Prostate gland (tissue), 2 donors: Measurements from ENCODE around the gene ZDHHC20. TPM values are rescaled to one million over a fixed set of nuclear protein-coding genes. Genes with fewer than 3 reads are reported as not detected.

Experiments
- DNase-seq: peaks from one replicate; pipeline ENCODE4 v3.0.0-alpha.2; 2019; ENCODE audit warnings: low spot score
- H3K27ac ChIP-seq, 2 donors: fragments of 200-600 bp; sonication (generic); 2 replicates each; pipeline ENCODE4 v1.5.1; 2017 to 2019
- H3K27me3 ChIP-seq: fragments of 200-600 bp; sonication (generic); replicated peaks from 2 replicates; pipeline ENCODE4 v1.5.1; 2019; ENCODE audit not compliant: insufficient read depth
- H3K36me3 ChIP-seq, 2 donors: fragments of 200-600 bp; sonication (generic); 1 replicate in 1 of 2; 2 replicates in 1 of 2; pipeline versions ENCODE4 v1.5.1 to v1.8.1; 2017 to 2019
- H3K4me1 ChIP-seq: fragments of 200-600 bp; sonication (generic); replicated peaks from 2 replicates; pipeline ENCODE4 v1.5.1; 2019
- H3K4me3 ChIP-seq, 2 donors: fragments of 200-600 bp; sonication (generic); 2 replicates each; pipeline ENCODE4 v1.5.1; 2017 to 2019
- H3K9me3 ChIP-seq: fragments of 200-600 bp; sonication (generic); 2 replicates; pipeline ENCODE4 v1.5.1; 2017
- POLR2A ChIP-seq: fragments of 450-650 bp; IDR thresholded peaks from one replicate; pipeline ENCODE4 v1.6.1; 2016; ENCODE audit warnings: antibody characterized with exemption, mild to moderate bottlenecking
- POLR2AphosphoS5 ChIP-seq: sonication (generic); formaldehyde crosslinking; IDR thresholded peaks from one replicate; pipeline ENCODE4 v1.6.1; 2017; ENCODE audit warnings: antibody characterized with exemption
- WGBS: methylation state at CpG from one replicate; pipeline ENCODE4 v1.1.5; 2018; 5-methylcytosine and 5-hydroxymethylcytosine counted together
- intact Hi-C: fragments of 100-400 bp; cut with DNase I; formaldehyde crosslinking; loops from one replicate; pipeline ENCODE4 v1.14.2; 2022
- total RNA-seq, 2 donors: library from RNA; depleted of rRNA; stranded (reverse); fragments of >200 nt; gene quantifications; one replicate each; pipeline ENCODE4 v1.1.0, GENCODE V29; 2016
- TF ChIP-seq, protein P1 (sequence below), 4 experiments: fragments of 200-600 bp in 2 of 4; fragments of 450-650 bp in 2 of 4; sonication (generic) in 2 of 4; IDR thresholded peaks; 1 replicate in 3 of 4; 2 replicates in 1 of 4; pipeline ENCODE4 v1.5.1; 2016 to 2019; ENCODE audit warnings: antibody characterized with exemption in 4 of 4, mild to moderate bottlenecking in 2 of 4, moderate library complexity in 2 of 4

ZDHHC20 gene
- total RNA-seq, 2 donors from 2014 or later: 50.4 to 77.1 TPM

DNA sequence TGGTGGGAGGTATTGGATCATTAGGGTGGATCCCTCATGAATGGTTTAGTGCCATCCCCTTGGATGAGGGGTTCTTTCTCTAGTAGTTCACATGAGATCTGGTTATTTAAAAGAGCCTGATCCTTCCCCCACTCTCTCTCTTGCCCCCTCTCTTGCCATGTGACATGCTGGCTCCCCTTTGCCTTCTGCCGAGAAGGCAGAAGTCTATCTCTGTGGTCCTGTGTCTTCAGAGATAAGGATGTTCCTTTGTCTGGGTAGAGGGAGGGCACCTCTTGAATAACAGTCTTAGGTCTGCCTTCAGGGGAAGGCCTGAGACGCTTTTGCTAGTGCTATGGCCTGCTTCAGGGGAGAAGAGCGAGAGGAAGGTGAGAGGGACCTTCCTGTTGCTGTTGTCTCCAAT is 2.0 kb upstream of the ZDHHC20 start:
- TF ChIP-seq, protein P1, sequence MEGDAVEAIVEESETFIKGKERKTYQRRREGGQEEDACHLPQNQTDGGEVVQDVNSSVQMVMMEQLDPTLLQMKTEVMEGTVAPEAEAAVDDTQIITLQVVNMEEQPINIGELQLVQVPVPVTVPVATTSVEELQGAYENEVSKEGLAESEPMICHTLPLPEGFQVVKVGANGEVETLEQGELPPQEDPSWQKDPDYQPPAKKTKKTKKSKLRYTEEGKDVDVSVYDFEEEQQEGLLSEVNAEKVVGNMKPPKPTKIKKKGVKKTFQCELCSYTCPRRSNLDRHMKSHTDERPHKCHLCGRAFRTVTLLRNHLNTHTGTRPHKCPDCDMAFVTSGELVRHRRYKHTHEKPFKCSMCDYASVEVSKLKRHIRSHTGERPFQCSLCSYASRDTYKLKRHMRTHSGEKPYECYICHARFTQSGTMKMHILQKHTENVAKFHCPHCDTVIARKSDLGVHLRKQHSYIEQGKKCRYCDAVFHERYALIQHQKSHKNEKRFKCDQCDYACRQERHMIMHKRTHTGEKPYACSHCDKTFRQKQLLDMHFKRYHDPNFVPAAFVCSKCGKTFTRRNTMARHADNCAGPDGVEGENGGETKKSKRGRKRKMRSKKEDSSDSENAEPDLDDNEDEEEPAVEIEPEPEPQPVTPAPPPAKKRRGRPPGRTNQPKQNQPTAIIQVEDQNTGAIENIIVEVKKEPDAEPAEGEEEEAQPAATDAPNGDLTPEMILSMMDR (IDR thresholded peaks at IDR 0.05): no peak
- no peak for TF ChIP-seq POLR2A
- peaks cover 3% of the 10 kb centered on the region for H3K4me1 ChIP-seq

DNA sequence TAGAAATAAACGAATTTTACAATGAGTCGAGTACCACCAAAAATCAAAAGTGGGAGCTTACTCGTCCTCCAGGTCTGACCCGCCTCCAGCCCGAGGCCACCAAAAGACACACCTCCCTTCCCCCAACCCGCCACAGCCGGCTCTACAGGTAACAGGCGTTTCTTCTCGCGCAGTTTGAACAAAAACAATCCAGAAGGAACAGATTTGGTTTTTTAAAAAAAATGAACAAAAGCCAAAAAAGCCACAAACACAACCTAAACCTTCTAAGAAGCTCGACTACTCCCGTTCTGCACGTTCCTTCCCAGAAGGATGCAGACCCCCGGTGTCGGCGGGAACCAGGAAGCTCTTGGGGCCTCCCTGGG is 671 bp downstream of the ZDHHC20 start:
- intact Hi-C loops: loop anchor here (5.0 kb wide), 1 partner anchor 161 kb away; no protein-coding TSS in a partner anchor
- peak; percentile 16 for TF ChIP-seq POLR2AphosphoS5
- no peak for TF ChIP-seq POLR2A
- H3K4me3 ChIP-seq: peak overlapping the region; percentile 93 to 97
- H3K4me1 ChIP-seq: peaks cover 3% of the 10 kb centered on the region
- 0% methylated on average over 16 of the region's 16 CpGs for WGBS
- H3K27ac ChIP-seq: peak overlapping the region; percentile 82 to 90
- DNase-seq: peak; percentile 64
- H3K9me3 ChIP-seq: no peaks in the 10 kb centered on the region
- no peaks in the 10 kb centered on the region for H3K36me3 ChIP-seq
- no peaks in the 10 kb centered on the region for H3K27me3 ChIP-seq

More for the DNA sequence above, 2.0 kb upstream of the ZDHHC20 start:
- intact Hi-C loops: no loop called here
- H3K4me3 ChIP-seq: no peak overlapping the region
- no peaks in the 10 kb centered on the region for H3K27me3 ChIP-seq
- no peaks in the 10 kb centered on the region for H3K9me3 ChIP-seq
- DNase-seq: no peak
- 80% methylated on average over 3 of the region's 3 CpGs for WGBS
- no peaks in the 10 kb centered on the region for H3K36me3 ChIP-seq
- no peak overlapping the region for H3K27ac ChIP-seq

- TF ChIP-seq POLR2AphosphoS5: no peak
- TF ChIP-seq, protein P1 (IDR thresholded peaks at IDR 0.05): no peak
- no peak for TF ChIP-seq POLR2A
- WGBS: 86% methylated on average over 6 of the region's 6 CpGs
- intact Hi-C loops: no loop called here
Observed at GRCh38 chr13:21453387-21454081, 5.6 kb downstream of the ZDHHC20 start.

GRCh38 chr13:21450936-21451335 is 8.2 kb downstream of the ZDHHC20 start:
- WGBS: 92% methylated on average over 3 of the region's 3 CpGs

More at GRCh38 chr13:21453387-21454081, 5.6 kb downstream of the ZDHHC20 start:
- H3K4me1 ChIP-seq: peaks cover 3% of the 10 kb centered on the region
- H3K36me3 ChIP-seq: no peaks in the 10 kb centered on the region
- no peak for DNase-seq
- H3K27ac ChIP-seq: no peak overlapping the region
- no peaks in the 10 kb centered on the region for H3K9me3 ChIP-seq
- H3K27me3 ChIP-seq: no peaks in the 10 kb centered on the region
- H3K4me3 ChIP-seq: no peak overlapping the region

DNA sequence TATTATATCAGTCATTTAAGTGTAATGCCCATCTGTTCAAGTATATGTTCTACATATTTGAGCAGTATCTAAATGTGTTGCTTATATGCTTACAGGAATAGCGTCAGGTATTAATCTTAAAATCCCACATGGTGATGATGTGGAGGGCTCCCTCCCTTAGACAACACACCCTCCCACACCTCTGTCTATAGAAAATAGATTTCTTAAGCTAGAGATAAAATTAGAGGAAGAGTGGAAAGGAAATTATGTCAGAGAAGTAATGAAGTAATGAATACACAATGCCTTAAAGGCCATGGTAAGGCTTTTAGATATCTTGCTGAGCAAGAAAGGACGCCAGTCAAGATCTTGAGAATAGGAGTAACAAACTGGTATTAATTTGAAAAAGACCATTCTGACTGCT is 12.4 kb downstream of the ZDHHC20 start:
- Histone ChIP-seq H3K9me3 (no peaks in the 10 kb centered on the region), H3K4me3 (no peak overlapping the region), H3K36me3 (no peaks in the 10 kb centered on the region), H3K27me3 (no peaks in the 10 kb centered on the region), H3K4me1 (no peaks in the 10 kb centered on the region), H3K27ac (no peak overlapping the region)
- WGBS: 95% methylated on average over 2 of the region's 2 CpGs
- intact Hi-C loops: no loop called here
- no peak for DNase-seq
- TF ChIP-seq, protein P1 (IDR thresholded peaks at IDR 0.05): no peak
- TF ChIP-seq POLR2AphosphoS5 (no peak), POLR2A (no peak)

More at GRCh38 chr13:21450936-21451335, 8.2 kb downstream of the ZDHHC20 start:
- H3K4me3 ChIP-seq: no peak overlapping the region
- no peaks in the 10 kb centered on the region for H3K27me3 ChIP-seq
- DNase-seq: no peak
- no peaks in the 10 kb centered on the region for H3K9me3 ChIP-seq
- H3K4me1 ChIP-seq: no peaks in the 10 kb centered on the region
- no peaks in the 10 kb centered on the region for H3K36me3 ChIP-seq
- H3K27ac ChIP-seq: no peak overlapping the region
- intact Hi-C loops: no loop called here
- TF ChIP-seq POLR2A (no peak), POLR2AphosphoS5 (no peak)
- TF ChIP-seq, protein P1 (IDR thresholded peaks at IDR 0.05): no peak
